Epidermal melanocyte (primary cell): ENCODE measurements around the gene HMOX1.

Source experiments
- DNase-seq: peaks from one replicate; pipeline ENCODE4 v3.0.0; 2011; ENCODE audit warnings: low spot score; ENCODE audit not compliant: insufficient read length

The HMOX1 gene

GRCh38 chr22:35403356-35403755 lies 22.5 kb downstream of the HMOX1 start:
- no peak for DNase-seq

DNA sequence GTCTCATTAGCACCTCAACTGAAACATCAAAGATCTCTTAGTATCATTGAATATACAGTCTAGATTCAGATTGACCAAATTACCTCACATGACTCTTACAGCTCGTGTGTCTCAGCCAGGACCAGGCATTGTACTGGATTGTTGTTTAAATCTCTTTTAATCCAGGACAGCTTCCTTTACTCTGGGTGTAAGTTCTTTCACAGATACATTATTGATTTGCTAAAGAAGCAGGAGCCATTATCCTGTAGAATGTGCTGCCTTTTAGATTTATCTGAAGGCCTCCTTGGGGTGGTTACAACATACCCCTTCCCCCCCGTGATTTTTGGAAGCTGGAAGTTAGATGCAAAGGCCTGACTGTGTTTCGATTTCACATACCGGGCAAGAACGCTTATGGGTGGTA lies 23.3 kb downstream of the HMOX1 start:
- no peak for DNase-seq

GRCh38 chr22:35406443-35406842 lies 25.5 kb downstream of the HMOX1 start:
- no peak for DNase-seq

- no peak for DNase-seq
These were observed 26.5 kb downstream of the HMOX1 start for GRCh38 chr22:35407362-35407761.

DNA sequence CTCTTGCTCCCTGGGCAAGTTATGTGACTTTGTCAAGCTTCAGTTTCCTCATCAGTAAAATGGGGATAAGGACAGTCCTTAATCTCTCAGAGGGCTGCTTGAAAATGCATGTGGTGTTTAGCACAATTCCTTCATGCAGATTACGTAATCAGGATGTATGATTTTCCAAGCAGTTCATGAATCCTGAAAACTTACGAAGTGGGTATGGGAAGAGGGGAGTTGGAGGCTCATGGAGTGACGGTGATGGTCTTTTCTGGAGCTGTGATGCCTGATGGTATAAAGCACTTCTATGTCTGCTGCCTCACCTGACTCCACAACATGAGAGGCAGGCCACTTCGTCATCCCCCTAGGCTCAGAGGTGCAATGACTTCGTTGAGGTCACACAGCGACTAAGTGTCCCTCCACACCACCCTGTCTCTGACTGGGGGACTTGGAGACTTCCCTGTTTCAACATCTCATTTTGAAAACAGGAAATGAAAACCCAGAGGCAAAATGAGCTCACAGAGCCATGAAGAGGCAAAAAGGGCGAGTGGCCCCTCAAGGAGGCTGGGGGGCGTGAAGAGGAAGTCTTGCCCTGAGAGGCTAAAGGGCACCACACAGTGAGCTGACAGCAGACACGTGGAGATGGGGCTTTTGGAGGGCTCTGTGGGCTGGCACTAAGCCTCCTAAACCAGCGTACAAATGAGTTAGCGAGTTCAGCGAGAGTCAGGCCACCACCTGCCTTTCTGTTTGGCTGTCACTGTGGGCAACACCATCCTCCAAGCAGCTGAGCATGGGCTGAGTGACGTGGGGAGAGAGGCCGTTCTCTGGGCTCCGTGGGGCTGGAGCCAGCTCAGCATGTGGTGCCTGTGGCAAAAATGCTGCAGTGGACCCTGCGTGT lies 29.1 kb downstream of the HMOX1 start:
- DNase-seq = no peak

DNA sequence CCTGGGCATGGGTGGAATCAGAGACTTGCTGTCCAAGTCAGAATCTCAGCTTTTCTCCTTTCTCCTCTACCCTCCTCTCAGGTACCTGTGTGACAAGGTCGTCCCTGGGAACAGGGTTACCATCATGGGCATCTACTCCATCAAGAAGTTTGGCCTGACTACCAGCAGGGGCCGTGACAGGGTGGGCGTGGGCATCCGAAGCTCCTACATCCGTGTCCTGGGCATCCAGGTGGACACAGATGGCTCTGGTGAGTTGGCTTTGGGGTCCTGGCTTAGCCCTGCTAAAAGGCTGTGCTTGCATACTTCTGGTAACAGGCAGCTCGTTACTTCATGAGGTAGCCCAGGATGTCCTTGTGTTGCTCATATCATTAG lies 29.8 kb downstream of the HMOX1 start:
- no peak for DNase-seq

GRCh38 chr22:35411102-35411501 lies 30.2 kb downstream of the HMOX1 start:
- no peak for DNase-seq

- DNase-seq = no peak
These were observed 32.7 kb downstream of the HMOX1 start for GRCh38 chr22:35413624-35414023.

DNA sequence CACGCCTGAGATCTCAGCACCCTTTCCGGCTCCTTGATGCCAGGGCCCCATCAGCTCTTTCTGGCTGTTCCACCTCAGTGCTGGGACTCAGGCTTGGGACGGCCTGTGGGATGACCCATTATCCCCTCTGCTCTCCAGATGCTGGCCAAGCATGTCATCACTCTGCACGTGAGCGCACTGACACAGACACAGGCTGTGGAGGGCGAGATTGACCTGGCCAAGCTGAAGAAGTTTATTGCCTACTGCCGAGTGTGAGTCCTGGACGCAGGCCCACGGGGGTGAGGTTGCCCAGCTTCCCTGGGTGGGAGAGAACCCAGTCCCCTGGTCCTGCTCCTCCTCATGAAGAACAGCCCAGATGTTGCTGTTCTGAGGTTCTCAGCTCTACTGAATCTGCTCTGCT lies 36.7 kb downstream of the HMOX1 start:
- no peak for DNase-seq

- no peak for DNase-seq
These were observed 37.2 kb downstream of the HMOX1 start for GRCh38 chr22:35418088-35418487.

GRCh38 chr22:35418731-35419130 lies 37.8 kb downstream of the HMOX1 start:
- no peak for DNase-seq

GRCh38 chr22:35419756-35420155 lies 38.9 kb downstream of the HMOX1 start:
- DNase-seq = no peak

GRCh38 chr22:35421121-35421520 lies 40.2 kb downstream of the HMOX1 start:
- no peak for DNase-seq

- DNase-seq = no peak
These were observed 41.2 kb downstream of the HMOX1 start for GRCh38 chr22:35422145-35422544.

DNA sequence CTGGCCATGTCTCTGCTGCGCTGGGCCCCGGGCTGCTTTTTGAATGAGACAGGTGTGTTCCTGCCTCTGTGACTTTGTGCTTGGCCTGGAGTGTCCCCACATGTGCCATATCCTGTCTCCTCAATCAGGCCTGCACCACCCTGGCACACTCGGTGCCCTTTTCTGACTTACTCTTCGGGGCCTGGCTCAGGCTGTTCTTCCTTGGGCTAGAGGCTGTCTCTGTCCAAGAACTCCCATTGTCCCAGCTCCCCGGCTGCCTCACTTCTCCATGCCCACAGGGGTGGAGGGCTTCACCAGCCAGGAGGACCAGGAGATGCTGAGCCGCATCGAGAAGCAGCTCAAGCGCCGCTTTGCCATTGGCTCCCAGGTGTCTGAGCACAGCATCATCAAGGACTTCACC lies 42.0 kb downstream of the HMOX1 start:
- no peak for DNase-seq

GRCh38 chr22:35424081-35424480 lies 43.2 kb downstream of the HMOX1 start:
- DNase-seq = no peak

DNA sequence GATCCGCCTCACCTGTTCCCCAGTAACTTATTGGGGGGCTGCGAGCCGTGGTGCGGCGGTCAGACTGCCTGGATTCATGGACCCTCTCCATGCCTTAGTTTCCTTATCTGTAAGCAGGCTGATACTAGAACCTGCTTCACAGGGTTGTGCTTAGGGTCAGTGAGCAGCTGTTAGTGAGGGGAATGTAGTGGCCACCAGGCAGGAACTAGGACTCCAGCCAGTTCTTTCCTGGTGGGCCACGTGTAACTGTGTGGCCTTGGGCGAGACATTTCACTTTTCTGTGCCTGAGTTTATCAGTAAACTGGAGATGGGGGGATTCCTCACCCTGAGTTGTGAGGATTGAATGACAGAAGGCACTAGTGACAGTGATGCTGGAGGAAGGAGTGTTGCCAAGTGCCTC lies 43.9 kb downstream of the HMOX1 start:
- DNase-seq = no peak

DNA sequence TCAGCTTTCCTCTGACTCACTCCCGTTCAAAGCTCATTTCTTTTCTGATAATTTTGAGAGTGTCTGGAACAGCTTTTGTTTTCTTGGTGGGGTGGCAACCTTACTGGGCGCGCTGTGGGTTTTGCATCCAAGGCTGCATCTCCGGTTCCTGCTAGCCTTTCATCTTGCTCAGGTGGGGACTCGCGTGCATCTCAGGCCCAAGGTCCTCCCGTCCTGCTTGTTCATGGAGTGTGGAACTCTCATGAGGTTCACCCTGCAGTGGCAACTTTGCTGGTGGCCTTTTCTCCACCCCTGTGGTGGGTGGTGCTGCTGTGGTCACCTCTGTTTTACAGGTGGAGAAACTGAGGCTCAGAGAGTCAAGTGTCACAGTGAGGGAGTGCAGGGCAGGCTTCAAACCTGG lies 44.6 kb downstream of the HMOX1 start:
- no peak for DNase-seq

DNA sequence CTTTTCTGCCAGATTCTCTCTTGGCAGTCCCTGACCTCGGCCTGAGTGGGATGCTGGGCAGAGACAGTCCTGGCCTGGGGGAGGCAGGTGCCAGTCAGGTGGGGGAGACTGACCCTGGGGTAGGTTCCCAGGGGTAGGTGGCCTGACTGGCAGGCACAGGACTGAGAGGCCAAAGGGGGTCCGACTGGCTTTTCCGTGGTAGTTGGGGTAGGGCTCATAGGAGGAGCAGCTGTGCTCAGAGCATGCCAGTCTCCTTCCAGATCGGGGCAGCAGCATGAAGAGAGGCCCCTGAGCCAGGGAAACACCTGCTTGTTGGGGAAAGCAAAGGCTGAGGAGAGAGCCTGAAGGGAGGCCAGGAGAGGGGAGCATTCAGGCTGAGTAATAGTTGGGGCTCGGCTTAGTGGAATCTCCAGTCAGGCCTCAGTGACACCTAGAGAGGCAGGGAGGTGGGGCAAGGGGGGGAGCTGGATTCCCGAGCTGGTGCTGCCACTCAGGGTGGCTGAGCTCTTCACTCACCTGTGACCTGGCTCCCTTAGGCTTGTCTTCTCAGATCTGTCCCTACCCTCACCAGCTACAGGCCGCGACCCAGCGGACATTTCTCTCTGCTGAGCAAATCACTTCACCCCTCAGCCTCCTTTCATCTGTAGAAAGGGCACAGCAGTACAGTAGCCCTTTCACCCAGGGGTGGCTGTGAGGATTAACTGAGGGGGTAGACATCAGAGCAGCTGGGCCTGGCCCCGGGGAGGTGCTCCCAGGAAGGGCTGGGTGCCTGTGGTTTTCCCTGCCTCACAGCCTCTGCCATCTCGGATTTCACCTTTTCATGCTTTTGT lies 45.3 kb downstream of the HMOX1 start:
- DNase-seq = no peak

GRCh38 chr22:35426801-35427140 lies 45.9 kb downstream of the HMOX1 start:
- DNase-seq = no peak

- peak; percentile 89 for DNase-seq
These were observed 50.0 kb downstream of the HMOX1 start for GRCh38 chr22:35430897-35431322.

- DNase-seq = no peak
These were observed 50.8 kb downstream of the HMOX1 start for GRCh38 chr22:35431483-35432227.
